B cell (primary cell): ENCODE data around the gene RAB11FIP3.

Source experiments
- EZH2 ChIP-seq: IDR thresholded peaks from 2 replicates; pipeline ENCODE4 v1.6.1; 2012; ENCODE audit warnings: borderline replicate concordance, low read depth, mild to moderate bottlenecking, moderate library complexity, low read length; ENCODE audit not compliant: insufficient read depth, poor library complexity, severe bottlenecking
- TF ChIP-seq, protein P1 (sequence below): fragments of 200-600 bp; IDR thresholded peaks from one replicate; pipeline ENCODE4 v1.8.0; 2022; ENCODE audit warnings: antibody characterized with exemption, mild to moderate bottlenecking

DNA sequence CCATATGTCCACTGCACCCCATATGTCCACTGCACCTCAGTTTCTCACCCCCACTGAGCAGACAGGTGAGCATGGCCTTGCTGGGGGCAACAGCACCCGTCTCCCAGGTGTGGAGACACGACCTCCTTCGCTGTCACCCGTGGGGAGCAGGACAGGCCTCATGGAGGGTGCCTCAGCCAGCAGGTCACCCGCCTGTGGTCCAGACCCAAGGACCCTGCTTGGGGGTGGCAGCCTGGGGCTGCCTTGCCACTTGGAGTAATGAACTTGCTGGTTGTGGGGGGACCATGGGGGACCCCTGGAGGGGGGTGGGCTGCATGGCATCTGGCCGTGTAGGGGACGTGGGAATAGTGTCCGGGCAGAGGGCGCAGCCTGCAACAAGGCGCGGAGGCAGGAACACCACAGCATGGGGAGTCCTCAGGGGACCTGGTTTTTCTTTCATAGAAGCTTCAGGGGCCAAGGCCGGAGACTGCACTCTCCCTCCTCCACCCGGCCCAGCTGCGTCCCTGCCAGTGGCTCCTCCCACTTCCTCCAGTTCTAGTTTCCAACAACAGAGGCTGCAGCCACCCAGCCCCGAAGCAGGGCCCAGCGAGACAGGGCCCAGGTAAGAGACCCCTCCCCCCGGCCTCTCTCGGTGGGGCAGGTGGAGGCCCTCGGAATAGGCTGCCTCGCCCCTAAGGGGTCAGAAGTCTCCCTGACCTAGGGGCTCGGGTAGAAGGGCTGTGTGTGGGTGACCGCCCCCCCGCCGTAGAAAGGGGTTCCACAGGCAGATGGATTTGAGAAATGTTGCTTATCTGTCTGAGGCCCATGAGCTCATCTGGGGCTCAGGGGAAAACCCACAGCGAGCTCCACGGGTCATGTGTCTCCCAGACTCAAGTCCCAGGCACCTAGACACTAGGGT, 141.3 kb downstream of the RAB11FIP3 start, which contains the start of gene NHLRC4:
- TF ChIP-seq, protein P1, sequence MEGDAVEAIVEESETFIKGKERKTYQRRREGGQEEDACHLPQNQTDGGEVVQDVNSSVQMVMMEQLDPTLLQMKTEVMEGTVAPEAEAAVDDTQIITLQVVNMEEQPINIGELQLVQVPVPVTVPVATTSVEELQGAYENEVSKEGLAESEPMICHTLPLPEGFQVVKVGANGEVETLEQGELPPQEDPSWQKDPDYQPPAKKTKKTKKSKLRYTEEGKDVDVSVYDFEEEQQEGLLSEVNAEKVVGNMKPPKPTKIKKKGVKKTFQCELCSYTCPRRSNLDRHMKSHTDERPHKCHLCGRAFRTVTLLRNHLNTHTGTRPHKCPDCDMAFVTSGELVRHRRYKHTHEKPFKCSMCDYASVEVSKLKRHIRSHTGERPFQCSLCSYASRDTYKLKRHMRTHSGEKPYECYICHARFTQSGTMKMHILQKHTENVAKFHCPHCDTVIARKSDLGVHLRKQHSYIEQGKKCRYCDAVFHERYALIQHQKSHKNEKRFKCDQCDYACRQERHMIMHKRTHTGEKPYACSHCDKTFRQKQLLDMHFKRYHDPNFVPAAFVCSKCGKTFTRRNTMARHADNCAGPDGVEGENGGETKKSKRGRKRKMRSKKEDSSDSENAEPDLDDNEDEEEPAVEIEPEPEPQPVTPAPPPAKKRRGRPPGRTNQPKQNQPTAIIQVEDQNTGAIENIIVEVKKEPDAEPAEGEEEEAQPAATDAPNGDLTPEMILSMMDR: no peak
- TF ChIP-seq EZH2: no peak
